Stimulated activated naive CD8-positive, alpha-beta T cell treated with anti-CD3 and anti-CD28 coated beads, Interleukin-15, amount 100 ng/mL, for 72 hours (primary cell): ENCODE results near the gene TNFSF13.

Experiments used
- ATAC-seq: fragments of 150-1000 bp; cut with Tn5 transposase; 2 replicates; pipeline ENCODE4 v1.10.0; 2021; ENCODE audit warnings: mild to moderate bottlenecking, moderate library complexity
- DNase-seq, 2 donors: peaks; one replicate each; pipeline ENCODE4 v3.0.0; 2021 to 2022
- H3K27ac Mint-ChIP-seq, 2 donors: one replicate each; pipeline ENCODE4 v1.8.0; 2022; ENCODE audit warnings: mild to moderate bottlenecking in 2 of 2, mixed read lengths in 2 of 2, moderate library complexity in 2 of 2
- H3K27me3 Mint-ChIP-seq: one replicate; pipeline ENCODE4 v1.8.0; 2022; ENCODE audit warnings: mixed read lengths
- H3K4me1 Mint-ChIP-seq: one replicate; pipeline ENCODE4 v1.8.0; 2022; ENCODE audit warnings: mild to moderate bottlenecking, mixed read lengths
- H3K4me3 Mint-ChIP-seq, 2 donors: one replicate each; pipeline ENCODE4 v1.8.0; 2022; ENCODE audit warnings: mild to moderate bottlenecking in 2 of 2, mixed read lengths in 2 of 2, moderate library complexity in 1 of 2
- H3K9me3 Mint-ChIP-seq, 2 donors: one replicate each; pipeline ENCODE4 v1.8.0; 2022; ENCODE audit warnings: mixed read lengths in 2 of 2

The TNFSF13 gene

GRCh38 chr17:7544911-7545310 is 13.6 kb upstream of the TNFSF13 start:
- no peak overlapping the region for H3K27ac Mint-ChIP-seq
- H3K9me3 Mint-ChIP-seq, result no peaks in the 10 kb centered on the region

GRCh38 chr17:7548585-7549400 is 9.8 kb upstream of the TNFSF13 start, which contains the start of gene TNFSF12:
Gene TNFSF12, plus strand, starts transcription at chr17:7549058. Its CDS starts 96 bp downstream, at chr17:7549154.
- peaks cover 59% of the 10 kb centered on the region for H3K4me1 Mint-ChIP-seq
- peak within 1 kb of the TSS; percentile 74 to 75 for H3K27ac Mint-ChIP-seq
- peak within 1 kb of the TSS; percentile 85 to 88 for H3K4me3 Mint-ChIP-seq
- H3K27me3 Mint-ChIP-seq, result no peaks in the 10 kb centered on the region
- DNase-seq (peak; percentile 54 to 62), ATAC-seq (peak; percentile 68)
- H3K9me3 Mint-ChIP-seq, result no peaks in the 10 kb centered on the region

More at GRCh38 chr17:7544911-7545310, 13.6 kb upstream of the TNFSF13 start:
- no peak for DNase-seq
- no peak for ATAC-seq
- Mint-ChIP-seq H3K27me3 (no peaks in the 10 kb centered on the region), H3K4me3 (no peak overlapping the region), H3K4me1 (peaks cover 21% of the 10 kb centered on the region)

GRCh38 chr17:7549401-7550055 is 9.0 kb upstream of the TNFSF13 start:
- Mint-ChIP-seq H3K9me3 (no peaks in the 10 kb centered on the region), H3K27me3 (no peaks in the 10 kb centered on the region), H3K27ac (peak overlapping the region in 1 of 2 donors; percentile 4), H3K4me3 (peak overlapping the region; percentile 77 to 88), H3K4me1 (peaks cover 63% of the 10 kb centered on the region)
- DNase-seq, result peak; percentile 54 to 58
- ATAC-seq, result peak; percentile 67

- Mint-ChIP-seq H3K9me3 (no peaks in the 10 kb centered on the region), H3K27me3 (no peaks in the 10 kb centered on the region), H3K4me1 (peaks cover 71% of the 10 kb centered on the region), H3K4me3 (peak overlapping the region; percentile 19 to 88), H3K27ac (no peak overlapping the region)
- ATAC-seq, result no peak
- DNase-seq, result no peak
Measured at GRCh38 chr17:7550344-7550743, 8.2 kb upstream of the TNFSF13 start.

- Mint-ChIP-seq H3K27me3 (no peaks in the 10 kb centered on the region), H3K9me3 (no peaks in the 10 kb centered on the region), H3K4me3 (peak overlapping the region; percentile 24 to 61), H3K27ac (peak overlapping the region in 1 of 2 donors; percentile 29), H3K4me1 (peaks cover 78% of the 10 kb centered on the region)
- DNase-seq (no peak), ATAC-seq (no peak)
Measured at GRCh38 chr17:7551396-7551795, 7.2 kb upstream of the TNFSF13 start.

GRCh38 chr17:7552621-7553051 is 5.9 kb upstream of the TNFSF13 start:
- Mint-ChIP-seq H3K27ac (peak overlapping the region; percentile 72 to 89), H3K9me3 (no peaks in the 10 kb centered on the region), H3K4me3 (peak overlapping the region; percentile 34 to 60), H3K27me3 (no peaks in the 10 kb centered on the region), H3K4me1 (peaks cover 82% of the 10 kb centered on the region)
- peak; percentile 82 for ATAC-seq
- DNase-seq, result peak; percentile 39 to 67

- Mint-ChIP-seq H3K27me3 (no peaks in the 10 kb centered on the region), H3K9me3 (no peaks in the 10 kb centered on the region), H3K4me1 (peaks cover 82% of the 10 kb centered on the region), H3K27ac (peak overlapping the region; percentile 77 to 94), H3K4me3 (peak overlapping the region; percentile 9 to 14)
- no peak for ATAC-seq
- DNase-seq, result no peak
Measured at GRCh38 chr17:7553356-7553755, 5.2 kb upstream of the TNFSF13 start.

- no peak for ATAC-seq
- Mint-ChIP-seq H3K4me1 (peaks cover 88% of the 10 kb centered on the region), H3K27me3 (no peaks in the 10 kb centered on the region), H3K4me3 (no peak overlapping the region), H3K9me3 (no peaks in the 10 kb centered on the region), H3K27ac (no peak overlapping the region)
- no peak for DNase-seq
Measured at GRCh38 chr17:7555320-7555948, 3.1 kb upstream of the TNFSF13 start.

- ATAC-seq (no peak), DNase-seq (no peak)
- H3K9me3 Mint-ChIP-seq, result no peaks in the 10 kb centered on the region
- H3K4me1 Mint-ChIP-seq, result peaks cover 83% of the 10 kb centered on the region
- no peak overlapping the region for H3K27ac Mint-ChIP-seq
- H3K4me3 Mint-ChIP-seq, result peak overlapping the region in 1 of 2 donors; percentile 33
- H3K27me3 Mint-ChIP-seq, result no peaks in the 10 kb centered on the region
Measured at GRCh38 chr17:7556627-7557026, 1.9 kb upstream of the TNFSF13 start.

GRCh38 chr17:7557147-7557764 is 1.3 kb upstream of the TNFSF13 start:
- ATAC-seq (no peak), DNase-seq (no peak)
- H3K4me3 Mint-ChIP-seq, result no peak overlapping the region
- peak overlapping the region in 1 of 2 donors; percentile 41 for H3K27ac Mint-ChIP-seq
- peaks cover 77% of the 10 kb centered on the region for H3K4me1 Mint-ChIP-seq
- H3K9me3 Mint-ChIP-seq, result no peaks in the 10 kb centered on the region
- no peaks in the 10 kb centered on the region for H3K27me3 Mint-ChIP-seq

- peaks cover 77% of the 10 kb centered on the region for H3K4me1 Mint-ChIP-seq
- H3K4me3 Mint-ChIP-seq, result peak overlapping the region; percentile 98 to 99
- ATAC-seq (peak; percentile 29), DNase-seq (peak in 1 of 2 donors; percentile 60)
- no peaks in the 10 kb centered on the region for H3K27me3 Mint-ChIP-seq
- H3K27ac Mint-ChIP-seq, result peak overlapping the region; percentile 95
- no peaks in the 10 kb centered on the region for H3K9me3 Mint-ChIP-seq
Measured at GRCh38 chr17:7557775-7558543, 591 bp upstream of the TNFSF13 start.

- H3K4me3 Mint-ChIP-seq, result peak overlapping the region; percentile 98 to 99
- DNase-seq (no peak), ATAC-seq (no peak)
- H3K27ac Mint-ChIP-seq, result peak overlapping the region in 1 of 2 donors; percentile 47
- H3K4me1 Mint-ChIP-seq, result peaks cover 80% of the 10 kb centered on the region
- H3K27me3 Mint-ChIP-seq, result no peaks in the 10 kb centered on the region
- H3K9me3 Mint-ChIP-seq, result no peaks in the 10 kb centered on the region
Measured at GRCh38 chr17:7559320-7560171, 996 bp downstream of the TNFSF13 start.

GRCh38 chr17:7560172-7561027 is 1.9 kb downstream of the TNFSF13 start:
- peak overlapping the region; percentile 93 to 96 for H3K27ac Mint-ChIP-seq

More at GRCh38 chr17:7560172-7561027, 1.9 kb downstream of the TNFSF13 start:
- H3K27me3 Mint-ChIP-seq, result no peaks in the 10 kb centered on the region
- peak overlapping the region; percentile 98 to 99 for H3K4me3 Mint-ChIP-seq
- H3K4me1 Mint-ChIP-seq, result peaks cover 80% of the 10 kb centered on the region
- DNase-seq (peak; percentile 58 to 70), ATAC-seq (peak; percentile 56)
- no peaks in the 10 kb centered on the region for H3K9me3 Mint-ChIP-seq
